Stimulated activated memory B cell treated with anti-CD40 and anti-IgM and Interleukin-4, amounts not matched to agents 10 μg/mL and 1 μg/mL and 100 μg/mL, for 72 hours (primary cell): ENCODE data around the gene GNA14.
A peak's percentile ranks its signal among the peaks of the same experiment; 100 is the strongest.
"Not testable (repeated sequence)": the region's sequence is repeated elsewhere in the genome, so short reads cannot be mapped to it uniquely, and the experiment has no call there.

Experiments
- ATAC-seq: fragments of 150-1000 bp; cut with Tn5 transposase; 2 replicates; pipeline ENCODE4 v1.10.0; 2021
- H3K27ac Mint-ChIP-seq: one replicate; pipeline ENCODE4 v1.8.0; 2022; ENCODE audit warnings: mild to moderate bottlenecking, mixed read lengths
- H3K27me3 Mint-ChIP-seq: one replicate; pipeline ENCODE4 v1.8.0; 2022; ENCODE audit warnings: mixed read lengths
- H3K36me3 Mint-ChIP-seq: one replicate; pipeline ENCODE4 v1.8.0; 2022; ENCODE audit warnings: mixed read lengths
- H3K4me1 Mint-ChIP-seq: one replicate; pipeline ENCODE4 v1.8.0; 2022; ENCODE audit warnings: mixed read lengths
- H3K4me3 Mint-ChIP-seq: one replicate; pipeline ENCODE4 v1.8.0; 2022; ENCODE audit warnings: mild to moderate bottlenecking, moderate library complexity, mixed read lengths
- H3K9me3 Mint-ChIP-seq: one replicate; pipeline ENCODE4 v1.8.0; 2022; ENCODE audit warnings: mixed read lengths

Gene GNA14

GRCh38 chr9:77648234-77649108, at the start of gene GNA14:
Gene GNA14 (minus strand): TSS chr9:77648322. CDS start chr9:77647793, 529 bp downstream.
- peaks cover 47% of the 10 kb centered on the region for H3K27me3 Mint-ChIP-seq
- H3K27ac Mint-ChIP-seq, result no peak within 1 kb of the TSS
- no peaks in the 10 kb centered on the region for H3K36me3 Mint-ChIP-seq
- ATAC-seq, result peak; percentile 20
- no peaks in the 10 kb centered on the region for H3K9me3 Mint-ChIP-seq
- no peak within 1 kb of the TSS for H3K4me3 Mint-ChIP-seq
- H3K4me1 Mint-ChIP-seq, result no peaks in the 10 kb centered on the region

DNA sequence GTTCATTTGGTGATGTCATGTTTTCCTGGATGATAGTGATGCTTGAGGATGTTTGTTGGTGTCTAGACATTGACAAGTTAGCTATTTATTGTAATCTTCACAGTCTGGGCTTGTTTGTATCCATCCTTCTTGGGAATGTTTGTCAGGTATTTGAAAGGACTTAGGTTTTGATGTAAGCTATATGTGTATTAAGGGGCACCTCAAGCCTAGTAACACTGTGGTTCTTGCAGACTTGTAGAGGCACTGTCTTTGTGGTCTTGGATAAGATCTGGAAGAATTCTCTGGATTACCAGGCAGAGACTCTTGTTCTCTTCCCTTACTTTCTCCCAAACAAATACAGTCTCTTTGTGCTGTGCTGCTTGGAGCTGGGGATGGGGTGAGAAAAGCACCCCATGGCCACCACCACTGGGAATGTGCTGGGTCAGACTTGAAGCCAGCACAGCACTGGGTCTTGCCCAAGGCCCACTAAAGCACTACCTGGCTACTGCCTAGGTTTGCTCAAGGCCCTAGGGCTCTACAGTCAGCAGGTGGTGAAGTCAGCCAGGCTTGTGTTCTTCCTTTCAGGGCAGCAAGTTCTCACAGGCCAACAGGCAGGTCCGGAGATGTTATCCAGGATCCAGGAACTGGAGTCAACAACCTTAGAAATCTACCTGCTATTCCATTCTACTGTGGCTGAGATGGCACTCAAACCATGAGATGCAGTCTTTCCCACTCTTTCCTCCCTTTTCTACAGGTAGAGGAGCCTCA, 49.3 kb upstream of the GNA14 start:
- Mint-ChIP-seq H3K4me3 (no peak overlapping the region), H3K4me1 (no peaks in the 10 kb centered on the region), H3K27ac (no peak overlapping the region)

DNA sequence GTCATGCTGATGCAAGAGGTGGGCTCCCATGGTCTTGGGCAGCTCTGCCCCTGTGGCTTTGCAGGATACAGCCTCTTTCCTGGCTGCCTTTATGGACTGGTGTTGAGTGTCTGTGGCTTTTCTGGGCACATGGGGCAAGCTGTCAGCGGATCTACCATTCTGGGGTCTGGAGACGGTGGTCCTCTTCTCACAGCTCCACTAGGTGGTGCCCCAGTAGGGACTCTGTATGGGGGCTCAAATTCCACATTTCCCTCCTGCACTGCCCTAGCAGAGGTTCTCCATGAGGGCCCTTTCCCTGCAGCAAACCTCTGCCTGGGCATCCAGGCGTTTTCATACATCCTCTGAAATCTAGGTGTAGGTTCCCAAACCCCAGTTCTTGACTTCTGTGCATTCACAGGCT, 42.6 kb upstream of the GNA14 start:
- not testable (repeated sequence) for H3K4me1 Mint-ChIP-seq, H3K27ac Mint-ChIP-seq, ATAC-seq, H3K27me3 Mint-ChIP-seq, H3K9me3 Mint-ChIP-seq, H3K4me3 Mint-ChIP-seq, H3K36me3 Mint-ChIP-seq

More for the DNA sequence above, 49.3 kb upstream of the GNA14 start:
- Mint-ChIP-seq H3K9me3 (peaks cover 13% of the 10 kb centered on the region), H3K27me3 (peaks cover 19% of the 10 kb centered on the region), H3K36me3 (no peaks in the 10 kb centered on the region)
- no peak for ATAC-seq

DNA sequence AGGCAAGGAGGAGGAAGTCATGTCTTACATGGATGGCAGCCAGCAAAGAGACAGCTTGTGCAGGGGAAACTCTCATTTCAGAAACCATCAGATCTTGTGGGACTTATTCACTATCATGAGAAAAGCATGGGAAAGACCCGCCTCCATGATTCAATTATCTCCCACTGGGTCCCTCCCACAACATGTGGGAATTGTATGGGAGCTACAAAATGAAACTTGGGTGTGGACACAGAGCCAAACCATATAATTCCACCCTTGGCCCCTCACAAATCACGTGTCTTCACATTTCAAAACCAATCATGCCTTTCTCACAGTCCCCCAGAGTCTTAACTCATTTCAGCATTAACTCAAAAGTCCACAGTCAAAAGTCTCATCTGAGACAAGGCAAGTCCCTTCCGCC, 42.0 kb upstream of the GNA14 start:
- not testable (repeated sequence) for H3K4me3 Mint-ChIP-seq, ATAC-seq, H3K36me3 Mint-ChIP-seq, H3K4me1 Mint-ChIP-seq, H3K27me3 Mint-ChIP-seq, H3K27ac Mint-ChIP-seq, H3K9me3 Mint-ChIP-seq

- H3K4me1 Mint-ChIP-seq, H3K27me3 Mint-ChIP-seq, ATAC-seq, H3K27ac Mint-ChIP-seq, H3K4me3 Mint-ChIP-seq, H3K9me3 Mint-ChIP-seq, H3K36me3 Mint-ChIP-seq: not testable (repeated sequence)
Observed at GRCh38 chr9:77687737-77688136, 39.6 kb upstream of the GNA14 start.

DNA sequence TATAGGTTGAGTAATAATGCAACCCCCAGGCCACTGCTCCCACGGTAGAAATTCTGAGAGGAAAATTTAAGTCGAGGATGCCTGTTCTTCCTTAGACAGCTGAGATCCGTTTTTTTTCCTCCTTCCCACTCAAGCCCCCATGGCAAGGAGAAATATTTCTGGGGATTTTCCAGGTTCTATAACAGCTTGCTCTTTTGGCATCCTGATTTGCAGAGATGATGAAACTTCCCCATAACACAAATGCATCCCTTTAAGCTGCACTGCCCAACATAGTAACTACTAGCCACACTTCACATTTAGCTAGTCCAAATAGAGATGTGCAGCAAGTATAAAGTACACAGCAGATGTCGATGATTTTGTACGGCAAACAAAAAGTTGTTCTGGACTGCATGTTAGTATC, 32.5 kb upstream of the GNA14 start:
- no peak for ATAC-seq
- H3K9me3 Mint-ChIP-seq, result no peaks in the 10 kb centered on the region
- H3K36me3 Mint-ChIP-seq, result no peaks in the 10 kb centered on the region
- no peak overlapping the region for H3K27ac Mint-ChIP-seq
- H3K4me1 Mint-ChIP-seq, result no peaks in the 10 kb centered on the region
- no peak overlapping the region for H3K4me3 Mint-ChIP-seq
- no peaks in the 10 kb centered on the region for H3K27me3 Mint-ChIP-seq

GRCh38 chr9:77679661-77680368, 31.7 kb upstream of the GNA14 start:
- no peaks in the 10 kb centered on the region for H3K36me3 Mint-ChIP-seq
- no peak overlapping the region for H3K27ac Mint-ChIP-seq
- no peaks in the 10 kb centered on the region for H3K27me3 Mint-ChIP-seq
- H3K9me3 Mint-ChIP-seq, result no peaks in the 10 kb centered on the region
- H3K4me3 Mint-ChIP-seq, result no peak overlapping the region
- ATAC-seq, result no peak
- H3K4me1 Mint-ChIP-seq, result no peaks in the 10 kb centered on the region

GRCh38 chr9:77679088-77679487, 31.0 kb upstream of the GNA14 start:
- Mint-ChIP-seq H3K27me3 (no peaks in the 10 kb centered on the region), H3K4me1 (no peaks in the 10 kb centered on the region), H3K36me3 (no peaks in the 10 kb centered on the region), H3K9me3 (no peaks in the 10 kb centered on the region), H3K4me3 (no peak overlapping the region), H3K27ac (no peak overlapping the region)
- no peak for ATAC-seq

DNA sequence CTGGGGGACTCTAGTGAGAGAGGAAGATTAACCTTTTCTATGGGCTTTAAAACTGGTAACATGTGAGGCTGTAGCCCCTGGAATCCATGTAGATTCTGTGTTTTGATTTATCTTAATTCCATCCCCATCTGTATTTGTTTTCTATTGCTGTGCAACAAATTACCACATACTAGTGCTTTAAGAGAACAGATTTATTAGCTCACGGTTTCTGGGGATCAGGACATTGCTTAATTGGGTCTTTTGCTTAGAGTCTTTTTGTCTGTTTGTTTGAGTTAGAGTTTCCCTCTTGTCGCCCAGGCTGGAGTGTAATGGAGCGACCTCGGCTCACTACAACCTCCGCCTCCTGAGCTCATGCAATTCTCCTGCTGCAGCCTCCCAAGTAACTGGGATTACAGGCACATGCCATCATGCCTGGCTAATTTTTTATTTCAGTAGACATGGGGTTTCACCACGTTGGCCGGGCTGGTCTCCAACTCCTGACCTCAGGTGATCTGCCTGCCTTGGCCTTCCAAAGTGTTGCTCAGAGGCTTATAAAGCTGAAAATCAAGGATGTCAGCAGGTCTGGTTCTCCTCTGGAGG, 29.9 kb upstream of the GNA14 start:
- Mint-ChIP-seq H3K27me3 (no peaks in the 10 kb centered on the region), H3K9me3 (no peaks in the 10 kb centered on the region), H3K27ac (no peak overlapping the region), H3K4me1 (no peaks in the 10 kb centered on the region), H3K4me3 (no peak overlapping the region), H3K36me3 (no peaks in the 10 kb centered on the region)
- ATAC-seq, result no peak

DNA sequence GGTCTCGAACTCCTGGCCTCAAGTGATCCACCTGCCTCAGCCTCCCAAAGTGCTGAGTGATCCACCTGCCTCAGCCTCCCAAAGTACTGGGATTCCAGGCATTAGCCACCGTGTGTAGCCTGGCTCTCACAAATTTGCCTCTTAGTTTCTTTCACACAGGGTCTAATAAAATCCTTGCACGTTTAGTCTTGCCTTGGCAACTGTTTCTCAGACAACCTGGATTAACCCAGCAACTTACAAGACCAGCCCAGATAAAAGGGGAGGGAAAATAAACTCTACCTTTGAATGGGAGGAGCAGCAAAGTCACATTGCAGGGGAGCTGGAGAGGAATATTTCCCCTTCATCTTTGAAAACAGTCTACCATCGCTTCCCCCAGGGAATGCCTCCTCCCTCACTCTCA, 29.3 kb upstream of the GNA14 start:
- ATAC-seq, result no peak
- Mint-ChIP-seq H3K27me3 (no peaks in the 10 kb centered on the region), H3K4me3 (no peak overlapping the region), H3K9me3 (no peaks in the 10 kb centered on the region), H3K27ac (no peak overlapping the region), H3K4me1 (no peaks in the 10 kb centered on the region), H3K36me3 (no peaks in the 10 kb centered on the region)

DNA sequence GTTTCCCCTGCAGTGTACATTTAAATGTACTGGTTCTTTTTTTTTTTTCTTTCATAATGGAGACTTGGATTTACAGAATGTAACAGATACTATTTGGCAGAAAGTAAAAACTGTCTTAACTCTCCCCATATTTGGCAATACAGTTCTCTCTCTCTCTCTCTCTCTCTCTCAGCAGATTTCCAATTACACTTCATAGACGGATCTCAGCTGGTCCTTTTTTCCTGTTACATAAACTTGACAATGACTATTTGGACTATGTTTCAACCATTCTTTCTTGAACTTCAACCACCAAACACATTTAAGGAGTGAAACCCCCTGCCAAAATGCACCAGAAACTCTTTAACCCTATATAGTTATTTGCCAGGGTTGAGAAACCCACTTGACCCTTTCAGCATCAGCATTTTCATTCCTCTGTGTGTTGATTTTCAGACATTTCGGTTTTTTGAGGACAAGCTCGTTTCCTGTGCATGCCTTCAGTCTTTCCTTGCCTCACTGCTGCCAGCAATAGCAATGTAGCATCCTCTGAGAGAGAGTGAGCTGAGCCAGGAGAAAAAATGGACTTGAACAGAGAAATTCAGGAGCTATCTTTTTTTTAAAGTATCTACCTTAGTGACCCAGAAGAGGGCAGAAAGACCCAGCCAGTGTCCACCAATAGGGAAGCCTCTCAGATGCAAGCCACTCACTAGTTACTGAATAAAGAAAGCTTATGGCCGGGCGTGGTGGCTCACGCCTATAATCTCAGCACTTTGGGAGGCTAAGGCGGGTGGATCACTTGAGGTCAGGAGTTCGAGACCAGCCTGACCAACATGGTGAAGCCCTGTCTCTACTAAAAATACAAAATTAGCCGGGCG, 26.0 kb upstream of the GNA14 start:
- ATAC-seq, result no peak
- H3K27me3 Mint-ChIP-seq, result no peaks in the 10 kb centered on the region
- no peaks in the 10 kb centered on the region for H3K36me3 Mint-ChIP-seq
- no peaks in the 10 kb centered on the region for H3K4me1 Mint-ChIP-seq
- no peak overlapping the region for H3K4me3 Mint-ChIP-seq
- no peaks in the 10 kb centered on the region for H3K9me3 Mint-ChIP-seq
- H3K27ac Mint-ChIP-seq, result no peak overlapping the region

DNA sequence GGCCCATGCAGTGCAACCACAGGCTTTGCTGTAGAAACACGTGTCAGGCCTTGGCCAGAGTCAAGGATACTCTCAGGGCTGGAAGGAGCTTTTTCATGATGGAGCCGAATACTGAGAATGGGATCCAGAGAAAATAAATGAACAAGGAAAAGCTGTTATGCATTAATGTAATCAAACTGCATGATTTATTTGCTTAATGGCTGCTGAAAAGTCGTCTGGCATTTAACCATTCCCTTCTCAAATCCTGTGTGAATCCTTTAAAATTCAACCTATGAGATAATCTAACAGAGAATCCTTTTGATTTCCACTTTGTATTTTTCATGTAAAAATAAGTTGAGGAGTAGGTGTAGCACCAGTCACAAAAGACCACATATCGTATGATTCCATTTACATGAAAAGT, 24.1 kb upstream of the GNA14 start:
- ATAC-seq, result no peak
- no peaks in the 10 kb centered on the region for H3K9me3 Mint-ChIP-seq
- no peak overlapping the region for H3K4me3 Mint-ChIP-seq
- H3K27me3 Mint-ChIP-seq, result no peaks in the 10 kb centered on the region
- H3K36me3 Mint-ChIP-seq, result no peaks in the 10 kb centered on the region
- no peaks in the 10 kb centered on the region for H3K4me1 Mint-ChIP-seq
- no peak overlapping the region for H3K27ac Mint-ChIP-seq

DNA sequence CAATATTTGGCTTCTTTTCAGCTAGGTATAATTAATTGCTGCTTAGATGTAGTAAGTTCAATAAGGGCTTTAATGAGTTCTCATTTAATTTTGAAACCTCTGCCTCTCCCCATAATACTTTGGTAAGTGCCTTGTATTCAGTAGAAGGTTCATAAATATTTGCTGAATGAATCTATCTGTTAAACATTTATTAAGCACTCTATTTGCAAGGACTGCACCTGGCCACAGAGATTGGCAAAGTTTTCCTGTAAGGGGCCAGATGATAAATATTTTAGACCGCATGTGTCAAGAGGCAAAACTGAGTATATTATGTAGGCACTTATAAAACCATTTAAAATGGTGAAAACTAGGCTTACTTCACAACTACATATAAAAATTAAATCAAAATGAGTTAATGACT, 19.0 kb upstream of the GNA14 start:
- Mint-ChIP-seq H3K4me3 (no peak overlapping the region), H3K4me1 (no peaks in the 10 kb centered on the region), H3K36me3 (no peaks in the 10 kb centered on the region), H3K9me3 (no peaks in the 10 kb centered on the region), H3K27me3 (peaks cover 9% of the 10 kb centered on the region), H3K27ac (no peak overlapping the region)
- no peak for ATAC-seq

- H3K27ac Mint-ChIP-seq, result no peak overlapping the region
- no peaks in the 10 kb centered on the region for H3K4me1 Mint-ChIP-seq
- no peaks in the 10 kb centered on the region for H3K36me3 Mint-ChIP-seq
- no peaks in the 10 kb centered on the region for H3K9me3 Mint-ChIP-seq
- no peak overlapping the region for H3K4me3 Mint-ChIP-seq
- no peak for ATAC-seq
- H3K27me3 Mint-ChIP-seq, result peaks cover 9% of the 10 kb centered on the region
Observed at GRCh38 chr9:77663754-77664153, 15.6 kb upstream of the GNA14 start.
